Stimulated activated CD4-positive, alpha-beta T cell treated with anti-CD3 and anti-CD28 coated beads, Interleukin-4, amount 100 ng/mL, for 48 hours (primary cell): Measurements from ENCODE around the gene SPPL2B.
"Not testable (repeated sequence)": the region's sequence is repeated elsewhere in the genome, so short reads cannot be mapped to it uniquely, and the experiment has no call there.

Source experiments
- DNase-seq, 2 donors: peaks; one replicate each; pipeline ENCODE4 v3.0.0-alpha.2; 2020; ENCODE audit warnings: low read depth in 2 of 2

Gene SPPL2B, protein sequence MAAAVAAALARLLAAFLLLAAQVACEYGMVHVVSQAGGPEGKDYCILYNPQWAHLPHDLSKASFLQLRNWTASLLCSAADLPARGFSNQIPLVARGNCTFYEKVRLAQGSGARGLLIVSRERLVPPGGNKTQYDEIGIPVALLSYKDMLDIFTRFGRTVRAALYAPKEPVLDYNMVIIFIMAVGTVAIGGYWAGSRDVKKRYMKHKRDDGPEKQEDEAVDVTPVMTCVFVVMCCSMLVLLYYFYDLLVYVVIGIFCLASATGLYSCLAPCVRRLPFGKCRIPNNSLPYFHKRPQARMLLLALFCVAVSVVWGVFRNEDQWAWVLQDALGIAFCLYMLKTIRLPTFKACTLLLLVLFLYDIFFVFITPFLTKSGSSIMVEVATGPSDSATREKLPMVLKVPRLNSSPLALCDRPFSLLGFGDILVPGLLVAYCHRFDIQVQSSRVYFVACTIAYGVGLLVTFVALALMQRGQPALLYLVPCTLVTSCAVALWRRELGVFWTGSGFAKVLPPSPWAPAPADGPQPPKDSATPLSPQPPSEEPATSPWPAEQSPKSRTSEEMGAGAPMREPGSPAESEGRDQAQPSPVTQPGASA

DNA sequence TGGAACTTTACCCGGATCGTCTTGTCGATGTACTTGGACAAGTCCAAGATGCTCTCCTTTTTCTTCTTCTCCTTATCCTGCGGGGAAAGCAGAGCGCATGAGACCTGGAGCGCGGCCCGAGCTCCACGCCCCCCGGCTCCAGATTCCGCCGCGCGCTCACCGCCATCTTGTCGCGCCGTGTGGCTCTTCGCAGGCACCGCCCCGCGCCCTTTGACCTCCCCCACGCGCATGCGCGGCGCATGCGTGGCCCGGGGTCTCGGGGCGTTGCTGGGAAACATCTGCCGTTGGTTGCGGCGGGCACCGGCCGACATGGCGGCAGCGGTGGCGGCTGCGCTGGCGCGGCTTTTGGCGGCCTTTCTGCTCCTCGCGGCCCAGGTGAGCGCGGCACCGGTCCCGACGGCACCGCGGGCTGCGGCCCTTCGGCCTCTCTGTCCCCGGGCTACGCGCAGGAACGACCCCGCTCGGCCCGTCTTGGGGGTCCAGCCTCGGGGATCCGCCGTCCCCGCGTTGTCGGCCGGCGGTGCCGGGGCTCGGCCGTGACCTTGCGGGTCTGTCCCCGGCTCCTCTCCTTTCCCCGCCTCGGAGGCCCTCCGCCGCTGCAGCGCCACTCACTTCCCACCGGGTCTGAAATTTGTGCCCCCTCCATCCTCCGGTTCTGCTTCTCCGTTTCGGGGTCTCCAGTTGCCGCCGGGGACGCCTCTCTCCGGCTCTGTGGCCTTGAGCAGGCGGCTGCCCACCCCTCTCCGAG lies at the start of gene SPPL2B, which contains the start of gene LSM7:
Gene SPPL2B (plus strand): TSS at position 284 of the 748 bp plus-strand sequence. CDS start 26 bp downstream, at position 310.
Gene LSM7 (minus strand): TSS at position 186 of the 748 bp plus-strand sequence. CDS start 20 bp downstream, at position 166.
- peak; percentile 86 to 88 for DNase-seq

DNA sequence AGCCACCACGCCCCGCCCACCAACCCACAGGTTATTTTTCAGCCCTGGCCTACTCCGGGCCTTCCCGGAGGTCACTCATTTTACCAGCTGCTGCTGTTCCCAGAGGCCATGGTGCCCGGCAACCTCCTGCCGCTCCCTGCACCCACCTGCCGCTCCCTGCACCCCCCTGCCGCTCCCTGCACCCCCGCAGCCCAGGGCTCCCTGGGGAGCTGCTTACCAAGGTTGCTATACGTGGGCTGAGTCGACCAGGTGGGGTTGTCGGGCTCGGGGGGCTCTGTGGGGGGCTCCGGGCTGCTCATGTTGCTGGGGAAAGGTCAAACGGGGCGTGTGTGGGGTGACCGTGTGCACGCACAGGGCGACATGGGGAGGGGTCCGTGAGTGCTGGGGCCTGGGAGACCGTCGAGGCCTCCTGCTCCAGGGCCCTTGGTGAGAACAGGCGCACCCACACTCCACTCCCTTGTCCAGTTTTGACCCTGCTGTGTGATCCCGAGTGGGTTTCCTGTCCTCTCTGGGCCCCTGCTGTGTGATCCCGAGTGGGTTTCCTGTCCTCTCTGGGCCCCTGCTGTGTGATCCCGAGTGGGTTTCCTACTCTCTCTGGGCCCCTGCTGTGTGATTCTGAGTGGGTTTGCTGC lies 47.7 kb upstream of the SPPL2B start:
- DNase-seq, result no peak

DNA sequence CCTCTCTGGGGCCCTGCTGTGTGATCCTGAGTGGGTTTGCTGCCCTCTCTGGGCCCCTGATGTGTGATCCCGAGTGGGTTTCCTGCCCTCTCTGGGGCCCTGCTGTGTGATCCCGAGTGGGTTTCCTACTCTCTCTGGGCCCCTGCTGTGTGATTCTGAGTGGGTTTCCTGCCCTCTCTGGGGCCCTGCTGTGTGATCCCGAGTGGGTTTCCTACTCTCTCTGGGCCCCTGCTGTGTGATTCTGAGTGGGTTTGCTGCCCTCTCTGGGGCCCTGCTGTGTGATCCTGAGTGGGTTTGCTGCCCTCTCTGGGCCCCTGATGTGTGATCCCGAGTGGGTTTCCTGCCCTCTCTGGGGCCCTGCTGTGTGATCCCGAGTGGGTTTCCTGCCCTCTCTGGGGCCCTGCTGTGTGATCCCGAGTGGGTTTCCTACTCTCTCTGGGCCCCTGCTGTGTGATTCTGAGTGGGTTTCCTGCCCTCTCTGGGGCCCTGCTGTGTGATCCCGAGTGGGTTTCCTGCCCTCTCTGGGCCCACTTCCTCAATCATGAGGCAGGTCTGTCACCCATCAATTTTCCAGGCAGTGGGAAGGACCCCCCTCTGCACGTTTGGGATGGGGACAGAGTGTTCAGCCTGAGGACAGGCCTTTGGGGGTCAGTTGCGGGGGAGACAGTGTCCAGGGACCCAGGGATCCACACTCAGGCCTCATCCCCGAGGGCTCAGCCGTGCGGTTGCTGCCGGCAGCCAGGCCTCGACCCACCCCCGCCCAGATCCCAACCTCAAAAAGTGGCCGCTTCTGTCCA lies 47.0 kb upstream of the SPPL2B start:
- not testable (repeated sequence) for DNase-seq

DNA sequence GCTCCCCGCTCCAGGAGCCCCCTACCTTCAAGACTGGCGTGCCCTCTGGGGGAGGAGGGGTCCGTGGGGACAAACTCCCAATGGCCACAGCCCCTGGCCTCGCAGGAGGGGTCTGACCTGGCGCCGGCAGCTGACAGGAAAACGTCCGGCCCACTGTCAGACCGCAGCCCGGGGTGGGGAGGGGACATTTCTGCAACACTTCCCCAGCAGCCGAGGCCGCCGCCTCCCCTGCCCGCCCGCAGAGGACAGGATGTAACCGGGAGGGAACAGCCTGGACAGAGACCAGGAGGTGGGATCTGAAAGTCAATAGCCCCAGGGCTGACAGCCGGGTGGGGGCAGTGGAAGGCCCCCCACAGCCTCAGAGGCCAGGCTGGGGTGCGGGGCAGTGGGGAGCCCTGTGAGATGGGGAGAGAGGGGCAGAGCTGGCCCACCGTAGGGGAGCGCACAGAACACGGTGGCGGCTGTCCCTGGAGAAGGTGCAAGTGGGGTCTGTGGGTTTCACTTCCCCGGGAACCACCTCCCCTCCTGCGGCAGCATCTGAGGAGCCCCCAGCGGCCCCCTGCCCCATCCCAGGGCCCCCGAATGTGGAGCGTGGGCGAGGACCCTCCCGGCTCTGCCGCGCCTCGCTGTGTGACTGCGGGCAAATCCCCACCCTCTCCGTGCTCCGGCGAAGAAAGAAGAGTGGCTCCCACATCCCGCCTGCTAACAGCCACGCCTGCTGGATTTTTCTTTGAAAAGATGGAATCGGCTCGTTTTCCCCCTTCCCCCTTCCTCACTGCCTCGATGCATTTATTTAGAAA lies 46.2 kb upstream of the SPPL2B start, which contains the start of gene PEAK3:
Gene PEAK3 (minus strand): TSS at position 114 of the 800 bp plus-strand sequence. CDS start 1,244 bp downstream, outside the sequence.
- no peak for DNase-seq

DNA sequence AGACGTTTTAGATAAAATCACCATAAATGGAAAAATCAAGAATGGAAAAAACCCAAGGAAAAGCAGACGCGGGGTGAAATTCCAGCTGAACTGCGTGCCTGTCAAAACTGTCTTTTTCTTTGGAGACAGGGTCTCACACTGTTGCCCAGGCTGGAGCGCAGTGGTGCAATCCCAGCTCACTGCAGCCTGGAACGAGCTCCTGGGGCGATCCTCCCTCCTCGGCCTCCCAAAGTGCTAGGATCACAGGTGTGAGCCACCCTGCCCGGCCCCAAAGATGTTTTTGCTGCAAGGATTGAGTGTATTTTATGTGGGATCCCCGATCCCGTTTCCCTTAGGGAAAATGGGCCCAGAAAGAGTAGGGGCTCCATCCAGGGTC lies 45.6 kb upstream of the SPPL2B start:
- DNase-seq, result no peak

DNA sequence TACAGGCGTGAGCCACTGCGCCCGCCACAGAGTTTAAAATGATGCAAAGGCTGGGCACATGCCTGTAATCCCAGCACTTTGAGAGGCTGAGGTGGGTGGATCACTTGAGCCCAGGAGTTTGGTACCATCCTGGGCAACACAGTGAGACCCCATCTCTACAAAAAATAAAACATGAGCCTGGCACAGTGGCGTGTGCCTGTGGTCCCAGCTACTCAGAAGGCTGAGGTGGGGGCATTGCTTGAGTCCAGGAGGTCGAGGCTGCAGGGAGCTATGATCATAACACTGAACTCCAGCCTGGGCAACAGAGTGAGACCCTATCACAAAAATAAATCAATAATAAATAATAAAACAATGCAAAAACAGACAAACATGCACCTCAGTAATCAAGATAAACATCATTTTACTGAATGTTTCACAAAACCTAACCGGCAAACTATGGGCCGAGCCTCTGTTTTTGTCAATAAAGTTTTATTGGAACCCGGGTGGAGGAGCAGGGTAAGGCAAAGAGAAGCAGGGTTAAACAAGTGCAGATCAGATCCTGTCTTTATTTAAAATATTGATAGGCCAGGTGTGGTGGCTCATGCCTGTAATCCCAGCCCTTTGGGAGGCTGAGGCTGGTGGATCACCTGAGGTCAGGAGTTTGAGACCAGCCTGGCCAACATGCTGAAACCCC lies 44.5 kb upstream of the SPPL2B start:
- DNase-seq, result no peak

DNA sequence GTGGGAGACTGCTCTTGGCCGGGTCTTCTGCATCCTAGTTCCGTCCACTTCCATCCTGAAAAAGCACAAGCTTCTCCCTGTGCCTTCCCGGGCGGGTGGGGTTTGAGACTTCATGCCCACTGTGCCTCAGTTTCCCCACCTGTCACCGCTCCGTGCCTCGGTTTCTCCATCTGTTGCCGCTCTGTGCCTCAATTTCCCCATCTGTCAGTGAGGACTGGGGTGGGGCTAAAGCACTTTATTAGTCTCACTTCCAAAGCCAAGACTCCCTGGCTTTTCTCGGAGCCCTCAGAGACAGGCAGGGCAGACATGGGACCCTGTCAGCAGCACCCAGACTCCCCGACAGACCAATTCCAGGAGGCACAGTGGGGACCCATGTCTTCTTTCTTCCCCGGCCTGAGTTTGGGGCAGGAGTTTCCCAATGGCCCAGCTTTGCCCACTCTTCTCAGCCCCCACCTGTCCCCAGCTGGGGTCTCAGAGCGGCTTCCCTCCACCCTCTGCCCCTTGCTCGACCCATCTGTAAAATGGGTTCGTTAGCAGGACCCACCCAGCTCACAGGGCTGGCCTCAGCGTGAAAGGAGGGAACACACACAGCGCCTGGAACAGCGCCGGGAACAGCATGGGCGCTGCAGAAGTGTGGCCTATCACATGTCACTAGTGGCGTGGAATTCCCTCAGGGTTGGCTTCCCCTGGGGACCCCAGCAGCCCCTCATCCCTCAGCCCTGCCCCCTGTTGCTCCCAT lies 41.9 kb upstream of the SPPL2B start:
- DNase-seq, result no peak

DNA sequence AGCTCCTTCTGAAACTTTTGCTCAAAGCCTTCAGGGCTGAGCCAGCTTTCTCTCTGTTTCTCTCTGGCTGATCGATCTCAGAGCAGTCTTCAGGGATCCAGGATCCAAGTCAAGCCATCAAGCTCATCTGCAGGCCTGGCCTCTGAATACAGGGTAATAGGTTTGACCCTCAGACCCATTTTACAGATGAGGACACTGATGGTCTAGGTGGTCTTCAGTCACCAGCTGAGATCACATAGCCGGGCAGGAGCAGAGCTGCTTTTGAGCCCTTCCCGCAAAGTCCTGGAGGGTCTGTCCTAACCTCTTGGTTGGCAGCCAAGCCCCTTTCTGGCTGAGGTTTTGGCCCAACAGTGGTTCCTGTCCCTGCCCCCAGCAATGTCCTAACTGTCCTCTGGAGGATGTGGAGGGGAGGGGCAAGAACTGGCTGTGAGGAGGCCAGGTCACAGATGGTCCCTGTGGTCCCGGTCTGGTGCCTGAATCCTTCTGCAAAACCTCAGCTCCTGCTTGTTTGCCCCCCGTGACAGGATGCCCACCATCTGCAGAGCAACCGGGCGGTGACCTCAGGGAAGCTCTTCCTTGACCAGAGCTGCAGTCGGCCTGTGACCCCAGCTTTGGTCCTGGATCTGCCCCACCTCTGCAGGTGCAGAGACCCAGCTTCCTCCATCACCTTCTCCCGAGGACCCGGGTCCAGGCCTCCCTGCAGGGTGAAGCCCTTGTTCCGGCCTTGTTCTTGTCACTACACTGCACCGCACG lies 40.7 kb upstream of the SPPL2B start:
- no peak for DNase-seq

DNA sequence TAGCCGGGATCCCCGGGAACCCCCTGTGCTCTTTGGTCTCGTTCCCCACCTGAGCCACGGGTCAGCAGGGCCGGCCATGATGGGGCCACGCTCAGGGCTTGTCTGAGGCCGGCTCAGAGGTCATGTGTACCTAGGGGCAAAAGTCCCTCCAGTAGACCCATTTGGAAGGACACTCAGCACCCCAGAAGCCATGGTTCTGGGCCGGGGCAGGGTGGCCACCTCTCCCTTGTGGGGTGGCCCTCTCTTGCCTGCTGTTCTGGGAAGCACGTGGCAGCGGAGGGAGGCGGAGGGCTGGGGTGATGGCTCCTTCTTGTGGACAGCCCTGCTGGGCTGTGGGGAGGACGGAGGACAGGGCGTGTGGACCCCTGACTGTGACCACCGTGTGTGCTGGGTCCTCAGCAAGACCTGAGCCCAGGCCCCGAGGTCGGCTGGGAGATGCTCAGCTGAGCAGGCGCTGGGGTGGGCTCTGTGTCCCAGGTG lies 40.1 kb upstream of the SPPL2B start:
- no peak for DNase-seq

DNA sequence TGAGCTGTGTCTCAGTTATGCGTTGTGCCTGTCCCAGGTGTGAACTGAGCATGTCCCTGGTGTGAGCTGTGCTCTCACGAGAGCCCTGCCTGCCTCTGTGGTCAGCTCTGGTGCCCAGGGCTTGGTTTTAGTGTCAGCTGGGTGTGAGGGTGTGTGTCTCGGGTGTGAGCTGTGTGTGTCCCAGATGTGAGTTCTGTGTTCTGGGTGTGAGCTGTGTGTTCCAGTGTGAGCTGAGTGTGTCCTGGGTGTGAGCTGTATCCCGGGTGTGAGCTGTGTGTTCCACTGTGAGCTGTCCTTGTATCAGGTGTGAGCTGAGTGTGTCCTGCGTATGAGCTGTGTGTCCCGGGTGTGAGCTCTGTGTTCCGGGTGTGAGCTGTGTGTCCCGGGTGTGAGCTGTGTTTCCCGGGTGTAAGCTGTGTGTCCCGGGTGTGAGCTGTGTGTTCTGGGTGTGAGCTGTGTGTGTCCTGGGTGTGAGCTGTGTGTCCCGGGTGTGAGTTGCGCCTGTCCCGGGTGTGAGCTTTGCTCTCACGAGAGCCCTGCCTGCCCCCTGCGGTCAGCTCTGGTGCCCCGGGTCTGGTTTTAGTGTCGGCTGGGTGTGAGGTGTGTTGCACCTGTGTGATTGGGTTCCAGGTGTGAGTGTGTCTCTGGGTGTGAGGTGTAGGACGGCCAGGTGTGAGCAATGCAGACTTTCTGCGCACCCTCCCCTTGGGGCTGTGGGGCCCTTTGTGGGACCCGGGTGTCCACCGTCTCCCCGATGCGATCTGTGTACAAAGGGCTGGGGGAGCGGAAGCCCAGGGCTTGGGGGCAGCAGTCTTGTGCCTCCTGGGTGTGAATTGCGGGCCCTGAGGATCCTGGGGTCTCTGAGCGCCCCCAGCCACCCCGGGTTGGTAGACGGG lies 39.4 kb upstream of the SPPL2B start:
- no peak for DNase-seq

DNA sequence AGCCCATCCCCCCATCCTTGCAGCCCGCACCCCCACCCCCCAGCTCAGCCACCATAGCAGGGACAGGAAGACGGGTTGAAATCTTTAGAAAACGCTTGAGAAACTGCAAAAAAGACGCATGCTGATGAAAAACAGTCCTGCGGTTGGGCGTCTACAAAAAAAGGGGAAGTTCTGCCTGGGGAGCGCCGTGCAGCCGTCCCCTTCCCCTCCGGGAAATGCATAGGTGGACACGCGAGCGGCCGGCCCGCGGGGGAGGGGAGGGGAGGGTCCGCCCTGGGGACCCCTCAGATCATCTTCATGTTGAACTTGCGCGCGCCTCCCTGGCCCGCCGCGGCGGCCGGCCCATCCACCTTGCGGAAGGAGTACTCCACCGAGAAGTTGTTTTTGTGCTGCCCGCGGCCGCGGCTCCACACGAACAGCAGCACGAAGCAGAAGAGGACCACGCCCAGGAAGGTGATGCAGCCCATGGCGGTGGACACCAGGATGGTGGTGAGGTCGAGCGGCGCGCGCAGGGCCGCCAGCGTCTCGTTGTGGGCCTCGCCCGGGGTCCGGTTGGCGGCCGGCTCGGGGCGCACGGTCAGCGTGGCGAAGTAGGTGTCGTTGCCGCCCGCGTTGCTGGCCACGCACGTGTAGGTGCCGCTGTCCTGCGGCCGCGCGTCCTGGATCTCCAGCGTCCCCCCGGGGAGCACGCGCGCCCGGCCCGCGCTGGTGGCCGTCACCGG lies 38.6 kb upstream of the SPPL2B start:
- DNase-seq, result no peak

DNA sequence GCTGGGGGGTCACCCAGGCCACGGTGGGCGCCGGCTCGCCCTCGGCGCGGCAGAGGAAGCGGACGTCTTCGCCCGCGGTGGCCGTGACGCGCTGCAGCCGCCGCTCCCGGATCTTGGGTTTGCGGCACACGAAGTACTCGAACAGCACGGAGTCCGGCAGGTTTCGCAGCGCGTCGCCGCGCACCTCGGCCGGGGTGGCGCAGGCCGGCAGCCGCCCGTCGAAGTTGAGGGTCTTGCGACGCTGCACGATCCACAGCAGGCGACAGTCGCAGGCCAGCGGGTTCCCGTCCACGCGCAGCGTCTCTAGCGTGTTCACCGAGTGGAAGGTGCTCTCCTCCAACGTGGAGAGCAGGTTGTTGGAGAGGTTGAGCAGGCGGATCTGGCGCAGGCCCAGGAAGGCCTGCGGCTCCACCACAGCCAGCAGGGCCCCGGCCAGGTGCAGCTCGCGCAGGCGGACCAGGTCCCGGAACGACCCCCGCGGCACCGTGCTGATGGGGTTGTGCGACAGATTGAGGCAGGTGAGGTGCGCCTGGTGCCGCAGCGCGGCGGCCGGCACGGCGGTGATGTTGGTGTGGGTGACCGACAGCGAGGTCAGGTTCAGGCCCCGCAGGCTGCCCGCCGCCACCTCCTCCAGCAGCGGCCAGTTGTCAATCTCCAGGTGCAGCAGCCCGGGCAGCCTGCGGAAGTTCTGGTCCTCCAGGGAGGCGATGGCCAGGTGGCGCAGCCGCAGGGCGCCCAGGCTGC lies 37.9 kb upstream of the SPPL2B start:
- no peak for DNase-seq

DNA sequence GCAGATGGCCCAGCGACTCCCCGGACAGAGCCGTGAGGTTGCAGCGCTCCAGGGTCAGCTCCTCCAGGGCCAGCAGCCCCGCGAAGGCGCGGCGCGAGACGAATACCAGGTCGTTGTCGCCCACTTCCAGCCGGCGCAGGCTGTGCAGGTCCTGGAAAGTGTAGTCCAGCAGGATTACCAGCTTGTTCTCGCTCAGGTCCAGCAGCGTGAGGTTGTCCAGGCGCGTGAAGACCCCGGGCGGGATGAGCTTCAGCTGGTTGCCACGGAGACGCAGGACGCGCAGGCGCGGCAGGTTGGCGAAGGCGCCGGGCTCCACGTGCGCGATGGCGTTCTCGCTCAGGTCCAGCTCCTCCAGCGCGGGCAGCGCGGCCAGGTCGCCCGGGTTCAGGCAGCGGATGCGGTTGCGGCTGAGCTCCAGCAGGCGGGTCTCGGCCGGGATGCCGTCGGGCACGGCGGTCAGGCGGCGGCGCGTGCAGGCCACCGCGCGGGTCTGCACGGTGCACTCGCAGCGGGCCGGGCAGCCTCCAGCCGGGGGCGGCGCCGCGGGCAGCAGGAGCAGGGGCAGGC lies 37.2 kb upstream of the SPPL2B start:
- DNase-seq, result no peak

DNA sequence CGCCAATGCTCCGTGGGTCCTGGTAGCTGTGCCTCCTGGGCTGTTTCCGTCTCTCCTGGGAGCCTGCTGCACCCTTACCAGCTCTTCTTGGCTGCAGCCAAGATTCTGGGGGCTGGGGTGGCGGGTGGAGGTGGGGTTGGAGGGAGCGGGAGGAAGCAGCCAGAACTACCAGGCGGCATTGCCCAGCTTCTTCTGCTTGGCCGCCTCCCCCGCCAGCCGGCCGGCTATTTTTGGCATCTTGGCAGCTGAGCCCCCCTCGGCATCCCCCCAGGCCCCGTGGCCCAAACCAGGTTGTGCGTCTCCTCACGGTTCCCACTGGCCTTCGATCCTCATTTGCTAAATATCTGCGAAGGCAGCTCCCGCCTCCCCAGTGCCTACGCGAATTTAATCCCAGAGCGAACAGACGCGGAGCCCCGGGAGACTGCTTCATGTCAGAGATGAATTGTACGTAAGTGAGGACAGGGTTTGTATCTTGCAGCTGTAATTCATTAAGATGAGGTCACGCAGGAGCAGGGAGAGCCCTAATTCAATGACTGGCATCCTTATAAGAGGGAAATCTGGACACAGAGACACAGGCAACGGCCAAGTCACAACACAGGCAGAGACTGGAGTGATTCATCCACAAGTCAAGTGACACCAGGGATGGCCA lies 33.7 kb upstream of the SPPL2B start:
- DNase-seq, result no peak

DNA sequence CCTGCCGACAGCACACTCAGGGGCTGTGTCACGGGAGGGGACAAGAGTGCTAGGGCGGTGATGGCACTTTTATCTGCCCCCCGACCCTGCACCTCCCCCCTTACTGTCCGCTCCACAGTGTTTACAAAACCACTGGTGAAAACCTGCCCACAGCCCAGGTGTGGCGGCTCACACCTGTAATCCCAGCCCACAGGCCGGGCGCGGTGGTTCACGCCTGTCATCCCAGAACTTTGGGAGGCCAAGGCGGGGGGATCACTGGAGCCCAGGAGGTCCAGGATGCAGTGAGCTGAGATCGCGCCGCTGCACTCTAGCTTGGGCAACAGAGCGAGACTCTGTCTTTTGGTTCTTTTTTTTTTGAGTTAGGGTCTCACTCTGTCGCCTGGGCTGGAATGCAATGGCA lies 32.3 kb upstream of the SPPL2B start:
- no peak for DNase-seq
